HCT116 (cell line): Measurements from ENCODE around the gene UBE2G2. TPM values are rescaled to one million over a fixed set of nuclear protein-coding genes. Genes with fewer than 3 reads are reported as not detected.

ENCODE experiments used
- ATAC-seq: fragments of 200-7000 bp; cut with Tn5 transposase; 2 replicates; pipeline ENCODE4 v1.9.1; 2020; ENCODE audit warnings: mild to moderate bottlenecking, moderate library complexity
- BruUV-seq: library from RNA; stranded (reverse); fragments of 400-500 nt; replicated peaks from 2 replicates; lab custom pipeline; 2021; lab: Mats Ljungman, UMichigan
- CTCF ChIA-PET: fragments of 300-600 bp; sonication (Branson Sonifier 250); formaldehyde crosslinking; loops from one replicate; lab custom pipeline; 2021; ENCODE audit warnings: antibody characterized with exemption; lab: Charles Lee
- POLR2A ChIA-PET: fragments of 300-600, 350-600 bp; sonication (Branson Sonifier 250); formaldehyde crosslinking; loops from one replicate; lab custom pipeline; 2021; ENCODE audit warnings: antibody characterized with exemption; lab: Charles Lee
- RAD21 ChIA-PET, 2 experiments: fragments of 300-600 bp; sonication (Branson Sonifier 250); formaldehyde crosslinking; loops; one replicate each; lab custom pipeline; 2023; ENCODE audit warnings: low total read pairs in 2 of 2; ENCODE audit not compliant: uncharacterized antibody in 2 of 2, unreplicated experiment in 2 of 2, low non-redundant PET in 1 of 2; lab: Charles Lee
- DNase-seq: peaks from one replicate; pipeline ENCODE4 v3.0.0-alpha.2; 2010; ENCODE audit warnings: low read depth, low spot score
- H2AFZ ChIP-seq: fragments of 200-600 bp; shearing (Covaris generic), sonication (generic); 2 replicates; pipeline ENCODE4 v1.6.1; 2017; ENCODE audit warnings: low read depth, mixed run types, mixed read lengths, antibody characterized with exemption, low read length; ENCODE audit not compliant: poor library complexity, severe bottlenecking
- H3K27ac ChIP-seq: 2 replicates; pipeline ENCODE4 v1.5.1; 2012; ENCODE audit warnings: low read depth, low read length
- H3K27me3 ChIP-seq: fragments of 200-600 bp; sonication (generic); 2 replicates; pipeline ENCODE4 v1.6.1; 2016; ENCODE audit warnings: mixed run types, low read length, mixed read lengths; ENCODE audit not compliant: insufficient read depth
- H3K36me3 ChIP-seq, 2 experiments: fragments of 200-500 bp in 1 of 2; fragments of 200-600 bp in 1 of 2; sonication (Bioruptor generic) in 1 of 2; sonication (generic) in 1 of 2; 2 replicates each; pipeline versions ENCODE4 v1.5.1 to v1.6.1; 2014 to 2016; ENCODE audit warnings: low read length in 2 of 2, inconsistent platforms in 1 of 2, mixed read lengths in 1 of 2, mixed run types in 1 of 2; ENCODE audit not compliant: insufficient read depth in 2 of 2, control insufficient read depth in 1 of 2
- H3K4me1 ChIP-seq, 2 experiments: fragments of 200-600 bp in 1 of 2; sonication (generic) in 1 of 2; 2 replicates each; pipeline versions ENCODE4 v1.5.1 to v1.6.1; 2012 to 2017; ENCODE audit warnings: low read length in 2 of 2, inconsistent platforms in 1 of 2, mild to moderate bottlenecking in 1 of 2, mixed read lengths in 1 of 2, mixed run types in 1 of 2, moderate library complexity in 1 of 2; ENCODE audit not compliant: insufficient read depth in 2 of 2, control insufficient read depth in 1 of 2
- H3K4me2 ChIP-seq: fragments of 200-600 bp; sonication (generic); 2 replicates; pipeline ENCODE4 v1.6.1; 2017; ENCODE audit warnings: mixed run types, low read length, mixed read lengths
- H3K4me3 ChIP-seq, 2 experiments: fragments of 200-600 bp in 1 of 2; sonication (generic) in 1 of 2; replicated peaks in 1 of 2; 2 replicates each; pipeline ENCODE4 v1.5.1; 2011 to 2016; ENCODE audit warnings: low read length in 2 of 2, control low read depth in 1 of 2, low read depth in 1 of 2, mild to moderate bottlenecking in 1 of 2, mixed read lengths in 1 of 2, mixed run types in 1 of 2
- H3K79me2 ChIP-seq: fragments of 200-600 bp; sonication (generic); 2 replicates; pipeline ENCODE4 v1.6.1; 2017; ENCODE audit warnings: mild to moderate bottlenecking, mixed run types, low read length, moderate library complexity, mixed read lengths; ENCODE audit not compliant: insufficient read depth
- H3K9ac ChIP-seq: fragments of 200-600 bp; sonication (generic); 2 replicates; pipeline ENCODE4 v1.6.1; 2016; ENCODE audit warnings: low read length, mixed read lengths
- H3K9me2 ChIP-seq: fragments of 200-600 bp; sonication (generic), shearing (Covaris generic); 2 replicates; pipeline ENCODE4 v1.6.1; 2017; ENCODE audit warnings: mixed run types, mild to moderate bottlenecking, moderate library complexity; ENCODE audit not compliant: insufficient read depth
- H3K9me3 ChIP-seq, 2 experiments: fragments of 200-500 bp in 1 of 2; fragments of 200-600 bp in 1 of 2; sonication (Bioruptor generic) in 1 of 2; sonication (generic) in 1 of 2; 2 replicates each; pipeline ENCODE4 v1.6.1; 2014 to 2017; ENCODE audit warnings: low read length in 2 of 2, mixed read lengths in 2 of 2, inconsistent platforms in 1 of 2, low read depth in 1 of 2, mild to moderate bottlenecking in 1 of 2, mixed run types in 1 of 2, moderate library complexity in 1 of 2; ENCODE audit not compliant: control insufficient read depth in 1 of 2, insufficient read depth in 1 of 2
- H4K20me1 ChIP-seq: fragments of 200-600 bp; sonication (generic), shearing (Covaris generic); 2 replicates; pipeline ENCODE4 v1.6.1; 2017; ENCODE audit warnings: mixed run types, mild to moderate bottlenecking, moderate library complexity; ENCODE audit not compliant: insufficient read depth
- ATF3 ChIP-seq: IDR thresholded peaks from 2 replicates; pipeline ENCODE4 v1.6.1; 2012
- CBX3 ChIP-seq: IDR thresholded peaks from 2 replicates; pipeline ENCODE4 v1.6.1; 2012; ENCODE audit warnings: low read depth
- EZH2 ChIP-seq: fragments of 200-600 bp; sonication (generic); IDR thresholded peaks from 2 replicates; pipeline ENCODE4 v1.6.1; 2017; ENCODE audit warnings: antibody characterized with exemption, mixed run types
- JUND ChIP-seq: IDR thresholded peaks from 2 replicates; pipeline ENCODE4 v1.6.1; 2012
- RAD21 ChIP-seq: IDR thresholded peaks from 2 replicates; pipeline ENCODE4 v1.6.1; 2012; ENCODE audit warnings: low read depth, mild to moderate bottlenecking
- SRF ChIP-seq: IDR thresholded peaks from 2 replicates; pipeline ENCODE4 v1.6.1; 2012; ENCODE audit warnings: low read depth
- TCF7L2 ChIP-seq: IDR thresholded peaks from 2 replicates; pipeline ENCODE4 v1.7.0; 2011; ENCODE audit warnings: borderline replicate concordance, inconsistent platforms; ENCODE audit not compliant: insufficient read depth, insufficient read length; ENCODE audit errors: extremely low read depth
- YY1 ChIP-seq: IDR thresholded peaks from 2 replicates; pipeline ENCODE4 v1.6.1; 2011; ENCODE audit warnings: low read length, low read depth, moderate library complexity, mild to moderate bottlenecking; ENCODE audit not compliant: insufficient replicate concordance; ENCODE audit errors: extremely low read depth
- ZNF274 ChIP-seq: fragments of 200-500 bp; sonication (Bioruptor generic); IDR thresholded peaks from 2 replicates; pipeline ENCODE4 v1.6.1; 2014; ENCODE audit warnings: mild to moderate bottlenecking, low read depth, low read length, inconsistent platforms
- intact Hi-C: fragments of 100-400 bp; cut with micrococcal nuclease; formaldehyde crosslinking; loops from 2 replicates; pipeline ENCODE4 v1.10.0; 2022
- total RNA-seq: library from RNA; stranded (reverse); gene quantifications from one replicate; pipeline ENCODE4 v1.2.1, GENCODE V29; 2021; ENCODE audit not compliant: unreplicated experiment
- TF ChIP-seq, protein P1 (sequence below): IDR thresholded peaks from 2 replicates; pipeline ENCODE4 v1.6.1; 2012; ENCODE audit warnings: low read depth

The UBE2G2 gene
- total RNA-seq, 1 experiment from 2014 or later: 86.5 TPM

- RAD21 ChIA-PET: no interaction called here
These were observed 28.0 kb upstream of the UBE2G2 start for GRCh38 chr21:44829507-44830092.

DNA sequence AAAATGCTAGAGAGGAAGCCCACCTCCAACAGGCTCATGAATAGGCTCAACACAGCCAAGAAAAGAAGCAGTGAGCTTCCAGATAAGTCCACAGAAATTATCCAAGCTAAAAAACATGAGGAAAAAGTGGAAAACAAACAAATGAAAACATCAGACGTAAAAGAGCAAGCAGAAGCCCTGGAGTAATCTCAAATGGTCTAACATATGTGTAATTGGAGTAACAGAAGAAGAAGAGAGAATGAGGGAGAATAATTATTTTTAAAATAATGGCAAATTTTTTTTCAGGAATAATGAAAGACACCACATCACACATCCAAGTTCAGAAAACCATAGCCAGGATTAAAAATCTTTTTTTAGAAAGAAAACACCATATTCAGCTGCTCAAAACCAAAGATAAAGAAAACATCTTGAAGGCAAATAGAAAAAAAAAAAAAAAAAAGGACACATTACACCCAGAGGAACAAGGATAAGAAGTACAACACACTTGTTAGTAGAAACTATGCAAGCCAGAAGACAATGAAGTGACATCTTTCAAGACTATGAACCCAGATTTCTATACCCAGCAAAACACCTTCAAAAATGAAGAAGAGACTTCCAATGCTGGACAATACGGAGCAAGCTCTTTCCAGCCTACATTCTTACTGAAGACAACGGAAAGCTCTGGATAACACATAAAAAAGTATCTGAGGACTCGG, 26.9 kb upstream of the UBE2G2 start:
- no TSS peak for BruUV-seq
- H3K27me3 ChIP-seq: no peaks in the 10 kb centered on the region
- TF ChIP-seq ATF3 (no peak), ZNF274 (no peak), YY1 (no peak), RAD21 (no peak), TCF7L2 (no peak), EZH2 (no peak)
- TF ChIP-seq, protein P1, sequence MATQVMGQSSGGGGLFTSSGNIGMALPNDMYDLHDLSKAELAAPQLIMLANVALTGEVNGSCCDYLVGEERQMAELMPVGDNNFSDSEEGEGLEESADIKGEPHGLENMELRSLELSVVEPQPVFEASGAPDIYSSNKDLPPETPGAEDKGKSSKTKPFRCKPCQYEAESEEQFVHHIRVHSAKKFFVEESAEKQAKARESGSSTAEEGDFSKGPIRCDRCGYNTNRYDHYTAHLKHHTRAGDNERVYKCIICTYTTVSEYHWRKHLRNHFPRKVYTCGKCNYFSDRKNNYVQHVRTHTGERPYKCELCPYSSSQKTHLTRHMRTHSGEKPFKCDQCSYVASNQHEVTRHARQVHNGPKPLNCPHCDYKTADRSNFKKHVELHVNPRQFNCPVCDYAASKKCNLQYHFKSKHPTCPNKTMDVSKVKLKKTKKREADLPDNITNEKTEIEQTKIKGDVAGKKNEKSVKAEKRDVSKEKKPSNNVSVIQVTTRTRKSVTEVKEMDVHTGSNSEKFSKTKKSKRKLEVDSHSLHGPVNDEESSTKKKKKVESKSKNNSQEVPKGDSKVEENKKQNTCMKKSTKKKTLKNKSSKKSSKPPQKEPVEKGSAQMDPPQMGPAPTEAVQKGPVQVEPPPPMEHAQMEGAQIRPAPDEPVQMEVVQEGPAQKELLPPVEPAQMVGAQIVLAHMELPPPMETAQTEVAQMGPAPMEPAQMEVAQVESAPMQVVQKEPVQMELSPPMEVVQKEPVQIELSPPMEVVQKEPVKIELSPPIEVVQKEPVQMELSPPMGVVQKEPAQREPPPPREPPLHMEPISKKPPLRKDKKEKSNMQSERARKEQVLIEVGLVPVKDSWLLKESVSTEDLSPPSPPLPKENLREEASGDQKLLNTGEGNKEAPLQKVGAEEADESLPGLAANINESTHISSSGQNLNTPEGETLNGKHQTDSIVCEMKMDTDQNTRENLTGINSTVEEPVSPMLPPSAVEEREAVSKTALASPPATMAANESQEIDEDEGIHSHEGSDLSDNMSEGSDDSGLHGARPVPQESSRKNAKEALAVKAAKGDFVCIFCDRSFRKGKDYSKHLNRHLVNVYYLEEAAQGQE: no peak
- H2AFZ ChIP-seq: no peak overlapping the region
- H3K4me1 ChIP-seq: no peaks in the 10 kb centered on the region
- no peak overlapping the region for H3K4me2 ChIP-seq
- RAD21 ChIA-PET: interaction anchor here in 1 of 2 experiments (0.7 kb wide), 1 partner anchor 80 kb away, joined by 3 read pairs; no protein-coding TSS in a partner anchor
- peaks cover 22 to 23% of the 10 kb centered on the region in 2 experiments; a peak in 3 of 4 replicates for H3K9me3 ChIP-seq
- intact Hi-C loops: no loop called here
- H3K4me3 ChIP-seq: no peak overlapping the region
- H3K27ac ChIP-seq: no peak overlapping the region
- no peak for ATAC-seq
- H3K9me2 ChIP-seq: no peaks in the 10 kb centered on the region
- POLR2A ChIA-PET: no interaction called here
- no peaks in the 10 kb centered on the region for H3K36me3 ChIP-seq
- no peaks in the 10 kb centered on the region for H3K79me2 ChIP-seq
- CTCF ChIA-PET: no interaction called here
- no peak for DNase-seq
- no peaks in the 10 kb centered on the region for H4K20me1 ChIP-seq
- no peak overlapping the region for H3K9ac ChIP-seq

More at GRCh38 chr21:44829507-44830092, 28.0 kb upstream of the UBE2G2 start:
- no peak overlapping the region for H3K9ac ChIP-seq
- H3K4me3 ChIP-seq: no peak overlapping the region
- H4K20me1 ChIP-seq: no peaks in the 10 kb centered on the region
- intact Hi-C loops: no loop called here
- no peak for TF ChIP-seq JUND
- no peak for TF ChIP-seq SRF
- no peak for TF ChIP-seq TCF7L2
- no peak for TF ChIP-seq CBX3
- no peak for TF ChIP-seq RAD21
- no peak for TF ChIP-seq EZH2
- TF ChIP-seq ZNF274: no peak
- no peaks in the 10 kb centered on the region for H3K9me2 ChIP-seq
- no peaks in the 10 kb centered on the region for H3K27me3 ChIP-seq
- H3K27ac ChIP-seq: no peak overlapping the region
- no TSS peak for BruUV-seq
- no peaks in the 10 kb centered on the region for H3K36me3 ChIP-seq
- POLR2A ChIA-PET: no interaction called here
- H3K9me3 ChIP-seq: peaks cover 20 to 21% of the 10 kb centered on the region in 2 experiments; a peak in 3 of 4 replicates
- H2AFZ ChIP-seq: no peak overlapping the region
- CTCF ChIA-PET: no interaction called here
- ATAC-seq (no peak), DNase-seq (no peak)
- no peaks in the 10 kb centered on the region for H3K79me2 ChIP-seq
- H3K4me1 ChIP-seq: no peaks in the 10 kb centered on the region
- no peak overlapping the region for H3K4me2 ChIP-seq
